ENCODE results near the gene FAM53B.

DNA sequence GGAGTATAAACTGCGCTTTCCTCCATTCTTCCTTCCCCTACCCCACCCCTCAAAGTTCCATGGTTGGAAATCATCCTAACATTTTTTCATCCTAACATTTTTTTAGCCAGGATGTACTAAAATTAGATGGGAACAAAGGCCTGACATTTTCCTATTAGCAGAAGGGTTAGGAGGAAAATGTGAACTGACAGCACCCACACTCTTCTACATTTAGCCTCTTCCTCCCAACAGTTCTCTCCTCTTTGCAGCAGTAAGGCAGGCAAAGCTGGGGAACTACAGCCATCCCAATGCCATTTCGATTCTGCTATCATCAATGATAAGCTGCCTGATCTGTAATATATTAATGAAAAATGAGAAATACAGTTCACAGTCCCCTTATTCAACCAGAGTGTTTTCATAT lies 11.4 kb upstream of the FAM53B start:
- TF ChIP-seq, protein P1, sequence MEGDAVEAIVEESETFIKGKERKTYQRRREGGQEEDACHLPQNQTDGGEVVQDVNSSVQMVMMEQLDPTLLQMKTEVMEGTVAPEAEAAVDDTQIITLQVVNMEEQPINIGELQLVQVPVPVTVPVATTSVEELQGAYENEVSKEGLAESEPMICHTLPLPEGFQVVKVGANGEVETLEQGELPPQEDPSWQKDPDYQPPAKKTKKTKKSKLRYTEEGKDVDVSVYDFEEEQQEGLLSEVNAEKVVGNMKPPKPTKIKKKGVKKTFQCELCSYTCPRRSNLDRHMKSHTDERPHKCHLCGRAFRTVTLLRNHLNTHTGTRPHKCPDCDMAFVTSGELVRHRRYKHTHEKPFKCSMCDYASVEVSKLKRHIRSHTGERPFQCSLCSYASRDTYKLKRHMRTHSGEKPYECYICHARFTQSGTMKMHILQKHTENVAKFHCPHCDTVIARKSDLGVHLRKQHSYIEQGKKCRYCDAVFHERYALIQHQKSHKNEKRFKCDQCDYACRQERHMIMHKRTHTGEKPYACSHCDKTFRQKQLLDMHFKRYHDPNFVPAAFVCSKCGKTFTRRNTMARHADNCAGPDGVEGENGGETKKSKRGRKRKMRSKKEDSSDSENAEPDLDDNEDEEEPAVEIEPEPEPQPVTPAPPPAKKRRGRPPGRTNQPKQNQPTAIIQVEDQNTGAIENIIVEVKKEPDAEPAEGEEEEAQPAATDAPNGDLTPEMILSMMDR (IDR thresholded peaks at IDR 0.05): no peak
- TF ChIP-seq POLR2AphosphoS5 (IDR thresholded peaks at IDR 0.05): no peak

Measured in breast epithelium (tissue), 3 donors.